Stimulated activated CD4-positive, alpha-beta T cell treated with anti-CD3 and anti-CD28 coated beads, Interleukin-15, amount 100 ng/mL, for 48 hours (primary cell): ENCODE data around the gene HAUS7.
A peak's percentile ranks its signal among the peaks of the same experiment; 100 is the strongest.

Experiments
- DNase-seq, 2 donors: peaks; one replicate each; pipeline ENCODE4 v3.0.0-alpha.2; 2020; ENCODE audit warnings: low read depth in 2 of 2

Gene HAUS7

DNA sequence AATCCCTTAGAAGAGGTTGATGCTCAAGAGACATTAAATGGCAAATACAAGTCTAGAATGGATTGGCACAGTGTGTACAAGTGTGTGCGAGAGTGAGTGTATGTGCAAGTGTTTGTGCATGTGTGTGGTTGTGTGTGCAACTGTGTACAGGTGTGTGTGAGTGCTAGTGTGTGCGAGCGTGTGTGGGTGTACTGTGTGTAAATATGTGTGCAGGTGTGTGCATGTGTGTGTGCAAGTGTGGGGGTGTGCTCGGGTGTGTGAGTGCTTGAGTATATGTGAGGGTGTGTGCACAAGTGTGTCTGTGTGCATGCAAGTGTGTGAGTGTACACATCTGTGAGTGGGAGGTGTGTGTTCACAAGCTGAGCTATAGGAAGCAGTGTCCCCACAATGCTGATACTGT is 30.4 kb downstream of the HAUS7 start:
- DNase-seq: no peak

GRCh38 chrX:153438532-153438931 is 31.8 kb downstream of the HAUS7 start:
- DNase-seq: no peak

DNA sequence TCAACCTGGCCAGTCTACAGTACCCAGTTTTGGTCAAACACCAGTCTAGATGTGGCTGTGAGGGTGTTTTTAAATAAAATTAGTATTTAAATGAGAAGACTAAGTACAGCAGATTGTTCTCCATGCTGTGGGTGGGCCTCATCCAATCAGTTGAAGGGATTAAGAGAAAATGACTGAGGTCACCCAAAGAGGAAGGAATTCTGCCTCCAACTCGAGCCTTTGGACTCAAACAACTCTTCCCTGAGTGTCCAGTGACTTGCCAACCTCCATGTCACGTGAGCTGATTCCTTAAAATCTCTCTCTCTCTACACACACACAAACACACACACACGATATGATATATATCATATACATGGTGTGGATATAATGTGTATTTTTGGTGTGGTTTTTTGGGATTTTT is 34.5 kb downstream of the HAUS7 start:
- no peak for DNase-seq

DNA sequence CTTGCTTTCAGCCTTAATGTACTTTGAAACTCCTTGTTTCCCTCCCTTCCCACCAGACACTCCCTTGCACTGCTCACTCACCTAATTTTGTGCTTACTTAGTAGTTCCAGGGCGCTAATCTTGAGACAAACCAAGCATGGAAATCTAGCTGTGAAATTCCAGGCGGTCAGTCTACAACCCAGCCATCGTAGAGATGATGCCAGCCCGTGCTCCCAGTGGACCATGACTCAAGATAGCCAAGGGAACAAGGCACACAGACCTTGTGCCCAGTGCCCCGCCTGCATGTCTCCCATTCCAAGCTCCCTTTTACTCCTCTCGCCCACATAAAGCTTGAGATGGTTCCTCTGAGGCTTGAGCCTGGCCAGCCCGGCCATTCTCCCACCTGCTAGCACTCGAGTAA is 35.6 kb downstream of the HAUS7 start:
- DNase-seq: no peak

- no peak for DNase-seq
Measured at GRCh38 chrX:153433781-153434285, 36.5 kb downstream of the HAUS7 start.

- no peak for DNase-seq
Measured at GRCh38 chrX:153433161-153433680, 37.2 kb downstream of the HAUS7 start.

DNA sequence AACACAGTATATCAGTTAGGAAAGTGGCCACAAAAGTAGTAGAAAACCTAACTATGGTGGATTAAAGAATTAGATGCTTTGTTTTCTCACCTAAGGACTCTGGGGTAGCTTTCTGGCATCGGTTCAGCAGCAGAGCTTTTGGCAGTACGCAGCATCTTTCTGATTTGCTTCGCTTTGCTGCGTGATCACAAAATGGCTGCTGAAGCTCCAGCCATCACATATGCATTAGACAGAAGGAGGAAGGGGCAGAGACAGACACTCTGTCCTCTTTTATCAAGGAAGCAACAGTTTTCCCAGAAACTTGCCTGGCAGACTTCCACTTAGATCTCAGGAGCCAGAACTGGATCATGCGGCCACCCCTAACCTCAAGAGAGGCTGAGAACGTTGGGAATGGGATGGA is 39.6 kb downstream of the HAUS7 start:
- DNase-seq: no peak

GRCh38 chrX:153426204-153426603 is 44.2 kb downstream of the HAUS7 start:
- no peak for DNase-seq

GRCh38 chrX:153423652-153424051 is 46.7 kb downstream of the HAUS7 start:
- no peak for DNase-seq

DNA sequence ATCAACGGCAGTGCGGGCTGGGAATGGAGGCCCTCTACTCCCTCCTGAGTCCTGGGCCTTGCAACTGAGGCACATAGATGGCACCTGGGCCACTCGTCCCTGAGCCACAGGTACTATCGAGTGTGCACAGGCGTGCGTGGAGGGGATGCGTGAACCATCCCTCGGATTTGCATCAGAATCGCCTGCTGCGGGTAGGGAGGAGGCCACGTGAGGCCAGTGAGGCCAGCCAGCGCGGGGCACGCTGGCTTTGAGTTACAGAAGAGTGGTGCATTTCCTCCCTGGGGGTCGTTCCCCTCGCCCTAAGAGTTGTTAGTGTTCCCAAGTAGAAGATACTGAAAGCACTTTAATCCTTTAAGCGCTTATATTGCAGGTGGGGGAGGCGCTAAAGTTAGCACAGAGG is 48.5 kb downstream of the HAUS7 start:
- DNase-seq: no peak

GRCh38 chrX:153420851-153421599 is 49.4 kb downstream of the HAUS7 start:
- DNase-seq: no peak

GRCh38 chrX:153417637-153418036 is 52.7 kb downstream of the HAUS7 start:
- no peak for DNase-seq

DNA sequence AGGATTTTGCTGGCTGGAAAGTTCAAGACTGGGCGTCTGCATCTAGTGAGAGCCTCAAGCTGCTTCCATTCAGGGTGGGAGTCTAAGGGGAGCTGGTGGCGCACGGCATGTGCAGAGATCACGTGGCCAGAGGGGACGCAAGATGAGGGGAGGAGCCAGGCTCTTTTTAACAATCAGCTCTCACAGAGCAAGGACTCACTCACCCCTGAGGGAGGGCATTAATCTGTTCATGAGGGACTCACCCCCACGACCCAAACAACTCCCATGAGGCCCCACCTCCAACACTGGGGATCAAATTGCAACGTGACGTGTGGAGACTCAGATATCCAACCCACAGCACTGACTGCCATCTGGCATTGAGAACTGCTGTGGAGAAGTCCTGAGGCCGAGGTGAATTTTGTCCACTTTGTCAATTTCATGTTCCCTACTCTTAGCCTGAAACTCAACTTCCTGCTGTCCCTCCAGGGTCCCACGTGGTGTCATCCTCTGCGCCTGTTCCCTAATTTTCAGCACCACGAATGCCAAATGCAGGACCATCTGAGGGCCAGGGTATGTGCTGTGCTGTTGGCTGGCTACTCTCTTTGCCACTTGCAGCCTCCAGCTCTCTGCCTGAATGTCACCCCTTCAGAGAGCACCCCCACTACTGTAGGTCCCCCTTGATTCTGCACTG is 53.5 kb downstream of the HAUS7 start:
- DNase-seq: no peak

GRCh38 chrX:153414856-153415510 is 55.4 kb downstream of the HAUS7 start:
- no peak for DNase-seq

- DNase-seq: no peak
Measured at GRCh38 chrX:153413731-153414130, 56.6 kb downstream of the HAUS7 start.

GRCh38 chrX:153412746-153413720 is 57.3 kb downstream of the HAUS7 start:
- no peak for DNase-seq

GRCh38 chrX:153411988-153412574 is 58.3 kb downstream of the HAUS7 start:
- DNase-seq: no peak

- DNase-seq: peak in 1 of 2 donors; percentile 33
Measured at GRCh38 chrX:153411255-153411987, 59.0 kb downstream of the HAUS7 start, which contains the start of gene ZFP92. ZFP92 (plus strand) TSS chrX:153411472; CDS start chrX:153418323, 6,851 bp downstream.

GRCh38 chrX:153410888-153411254 is 59.5 kb downstream of the HAUS7 start:
- DNase-seq: no peak

DNA sequence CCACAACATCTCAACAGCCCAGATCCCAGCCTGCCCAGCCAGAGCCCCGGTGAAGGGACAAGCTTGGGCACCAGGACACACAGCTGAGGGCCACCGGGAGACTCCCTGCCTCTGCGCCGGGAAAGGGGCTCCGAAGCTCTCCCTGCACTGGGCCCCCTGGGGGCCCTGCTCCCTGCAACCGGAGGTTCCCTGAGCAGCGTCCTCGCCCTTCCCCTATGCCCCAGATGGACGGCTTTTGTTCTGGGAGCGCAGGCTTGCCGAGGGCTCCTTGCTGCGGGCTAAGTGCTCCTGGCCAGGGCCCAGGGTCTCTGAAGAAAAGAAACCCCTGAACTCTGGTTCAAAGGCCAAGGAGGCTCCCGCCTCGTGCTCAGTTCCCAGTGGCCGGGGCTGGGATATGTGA is 60.0 kb downstream of the HAUS7 start:
- DNase-seq: no peak
